ENCODE measurements around the gene CFAP74. TPM values are rescaled to one million over a fixed set of nuclear protein-coding genes. Genes with fewer than 3 reads are reported as not detected.

CFAP74 gene
- total and polyA plus RNA-seq, 4 donors, result 0.36 TPM; not detected in 3

DNA sequence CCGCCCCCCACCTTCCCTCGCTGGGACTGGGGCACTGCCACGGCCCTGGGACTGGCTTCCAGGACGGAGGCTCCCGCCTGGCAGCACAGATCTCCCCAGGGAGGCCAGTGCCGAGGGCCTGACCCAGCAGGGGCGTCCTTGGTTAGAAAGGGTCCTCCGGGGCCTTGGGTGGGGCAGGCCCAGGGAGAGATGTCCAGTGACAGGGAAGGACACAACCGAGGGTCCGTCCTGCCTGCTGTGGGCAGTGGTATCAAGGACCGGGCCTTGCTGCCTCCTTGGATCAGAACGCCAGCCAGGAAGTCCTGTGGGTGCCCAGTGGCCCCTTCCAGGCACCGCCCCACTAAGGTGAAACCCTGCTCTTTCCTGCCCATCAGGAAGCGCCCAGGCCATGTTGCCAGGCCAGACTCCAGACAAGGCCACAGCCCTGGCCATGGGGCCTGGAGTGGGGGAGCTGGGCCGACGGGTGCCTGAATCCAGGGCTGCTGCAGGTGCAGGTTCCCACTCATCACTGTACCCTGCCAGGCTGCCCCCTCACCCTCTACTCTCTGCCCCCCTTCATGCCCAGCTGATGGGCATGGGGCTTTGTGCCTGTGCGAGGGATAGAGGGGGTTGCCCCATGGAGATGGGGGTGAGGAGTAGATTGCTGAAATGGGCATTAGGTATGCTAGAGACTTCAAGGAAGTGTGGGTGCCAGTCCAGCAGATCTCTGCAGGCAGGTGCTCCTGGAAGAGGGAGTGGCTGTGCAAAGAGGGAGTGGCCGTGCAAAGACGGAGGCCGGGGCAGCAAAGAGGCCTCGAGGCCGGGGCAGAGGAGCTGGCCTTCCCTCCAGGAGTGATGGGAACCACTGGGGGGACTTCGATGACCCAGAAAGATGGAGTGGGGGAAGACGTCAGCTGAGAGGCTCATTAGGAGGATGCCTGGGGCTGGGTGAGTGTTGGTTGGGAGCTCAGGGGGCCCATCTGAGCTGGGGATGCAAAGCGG is 44.5 kb upstream of the CFAP74 start:
- intact Hi-C loops (cut with DNase I), result no loop called here
- H3K27ac ChIP-seq (ENCODE audit: low read depth in 1 of 2, low read length in 2 of 2), result no peak overlapping the region
- WGBS, 2 donors, result 68 to 72% methylated on average over 24 to 25 of the region's 25 CpGs
- H3K36me3 ChIP-seq (ENCODE audit: control insufficient read depth in 1 of 2, insufficient read depth in 2 of 2, low read length in 1 of 2), result no peaks in the 10 kb centered on the region
- no peaks in the 10 kb centered on the region for H3K4me1 ChIP-seq (ENCODE audit: control insufficient read depth in 1 of 2, insufficient read depth in 2 of 2, low read length in 2 of 2)
- no peaks in the 10 kb centered on the region for H3K27me3 ChIP-seq (ENCODE audit: control insufficient read depth in 1 of 2, insufficient read depth in 2 of 2, low read length in 1 of 2)
- DNase-seq (no peak), ATAC-seq (ENCODE audit: low FRiP score) (no peak)
- no peak overlapping the region for H3K4me3 ChIP-seq (ENCODE audit: low read length in 2 of 2)
- H3K9me3 ChIP-seq (ENCODE audit: control insufficient read depth, low read length), result no peaks in the 10 kb centered on the region

DNA sequence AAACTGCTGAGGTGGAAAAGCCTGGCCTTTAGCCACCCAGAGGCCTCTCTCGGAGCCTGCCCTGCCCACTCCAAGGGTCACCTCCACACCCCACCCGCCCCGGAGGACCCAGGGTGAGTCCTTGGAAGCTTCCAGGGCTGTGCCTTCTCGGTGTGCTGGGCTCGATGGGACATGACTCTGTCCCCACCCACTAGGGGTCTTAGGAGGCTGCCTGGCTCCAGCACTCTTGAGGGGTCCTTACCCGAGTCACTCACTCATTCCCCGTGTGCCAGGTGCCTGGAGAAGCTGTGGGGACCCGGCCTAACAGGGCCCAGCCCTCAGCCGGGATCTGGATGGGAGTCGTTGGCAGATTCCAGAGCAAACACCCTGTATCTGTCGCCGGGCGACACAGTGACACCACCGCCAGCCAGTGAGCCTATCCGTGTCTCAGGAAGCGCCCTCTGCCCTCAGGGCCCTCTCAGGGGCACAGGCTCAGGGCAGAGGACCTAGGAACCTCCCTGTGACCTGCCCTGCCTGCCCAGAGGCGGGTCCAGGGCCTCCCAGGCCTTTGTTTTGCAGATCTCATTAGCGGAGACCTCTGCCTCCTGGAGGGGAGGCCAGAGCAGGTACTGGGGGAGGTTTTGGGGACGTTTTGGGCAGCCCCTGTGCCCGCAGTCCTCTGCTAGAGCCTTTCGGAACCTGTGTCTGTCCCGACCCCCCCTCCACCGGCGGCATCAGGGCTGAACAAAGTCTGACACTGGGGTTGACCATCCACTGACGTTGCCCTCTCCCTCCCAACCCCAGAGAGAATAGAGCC is 43.6 kb upstream of the CFAP74 start:
- H3K4me1 ChIP-seq (ENCODE audit: control insufficient read depth in 1 of 2, insufficient read depth in 2 of 2, low read length in 2 of 2), result no peaks in the 10 kb centered on the region
- intact Hi-C loops (cut with DNase I), result no loop called here
- 52 to 54% methylated on average over 24 to 25 of the region's 25 CpGs for WGBS, 2 donors
- DNase-seq (no peak), ATAC-seq (ENCODE audit: low FRiP score) (no peak)
- no peak overlapping the region for H3K4me3 ChIP-seq (ENCODE audit: low read length in 2 of 2)
- H3K9me3 ChIP-seq (ENCODE audit: control insufficient read depth, low read length), result no peaks in the 10 kb centered on the region
- no peak overlapping the region for H3K27ac ChIP-seq (ENCODE audit: low read depth in 1 of 2, low read length in 2 of 2)
- no peaks in the 10 kb centered on the region for H3K27me3 ChIP-seq (ENCODE audit: control insufficient read depth in 1 of 2, insufficient read depth in 2 of 2, low read length in 1 of 2)
- H3K36me3 ChIP-seq (ENCODE audit: control insufficient read depth in 1 of 2, insufficient read depth in 2 of 2, low read length in 1 of 2), result no peaks in the 10 kb centered on the region

DNA sequence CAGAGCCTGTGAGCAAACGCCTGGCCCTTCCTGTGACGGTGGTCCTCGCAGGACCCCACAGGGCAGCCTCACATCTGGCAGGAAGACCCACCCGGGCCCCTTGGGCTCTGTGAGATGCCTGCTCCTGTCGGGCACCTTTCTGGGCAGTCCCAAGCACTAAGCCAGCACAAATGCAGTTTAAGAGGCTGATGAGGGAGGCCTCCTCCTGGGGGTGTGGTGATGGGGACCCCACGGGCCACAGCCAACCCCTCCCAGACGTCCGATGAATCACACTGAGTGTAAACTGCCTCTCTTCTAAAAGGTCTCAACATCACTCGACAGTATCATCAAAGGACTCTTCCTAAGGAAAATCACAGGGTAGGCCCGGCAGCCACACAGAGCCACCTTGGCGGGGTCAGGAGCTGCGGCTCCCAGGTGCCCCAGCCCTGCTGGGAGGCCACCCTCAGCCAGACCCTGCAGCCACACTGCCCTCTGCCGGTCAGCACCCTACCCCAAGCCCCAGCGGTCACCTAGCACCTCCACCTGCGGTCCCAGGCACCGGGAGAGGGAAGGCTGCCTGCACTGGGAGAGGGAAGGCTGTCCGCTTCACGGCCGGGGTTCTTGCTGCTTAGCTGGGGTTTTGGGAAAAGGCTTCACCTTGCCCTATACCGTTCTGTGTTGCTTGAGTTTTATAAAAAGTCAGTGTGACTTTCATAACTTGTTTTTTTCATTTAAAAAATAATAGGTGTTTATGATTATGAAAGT is 42.8 kb upstream of the CFAP74 start:
- Histone ChIP-seq H3K36me3 (ENCODE audit: control insufficient read depth in 1 of 2, insufficient read depth in 2 of 2, low read length in 1 of 2) (no peaks in the 10 kb centered on the region), H3K4me3 (ENCODE audit: low read length in 2 of 2) (no peak overlapping the region), H3K9me3 (ENCODE audit: control insufficient read depth, low read length) (no peaks in the 10 kb centered on the region), H3K4me1 (ENCODE audit: control insufficient read depth in 1 of 2, insufficient read depth in 2 of 2, low read length in 2 of 2) (no peaks in the 10 kb centered on the region), H3K27me3 (ENCODE audit: control insufficient read depth in 1 of 2, insufficient read depth in 2 of 2, low read length in 1 of 2) (no peaks in the 10 kb centered on the region), H3K27ac (ENCODE audit: low read depth in 1 of 2, low read length in 2 of 2) (no peak overlapping the region)
- DNase-seq, result no peak
- 48 to 51% methylated on average over 20 of the region's 20 CpGs for WGBS, 2 donors
- ATAC-seq (ENCODE audit: low FRiP score), result peak; percentile 45
- intact Hi-C loops (cut with DNase I), result no loop called here

DNA sequence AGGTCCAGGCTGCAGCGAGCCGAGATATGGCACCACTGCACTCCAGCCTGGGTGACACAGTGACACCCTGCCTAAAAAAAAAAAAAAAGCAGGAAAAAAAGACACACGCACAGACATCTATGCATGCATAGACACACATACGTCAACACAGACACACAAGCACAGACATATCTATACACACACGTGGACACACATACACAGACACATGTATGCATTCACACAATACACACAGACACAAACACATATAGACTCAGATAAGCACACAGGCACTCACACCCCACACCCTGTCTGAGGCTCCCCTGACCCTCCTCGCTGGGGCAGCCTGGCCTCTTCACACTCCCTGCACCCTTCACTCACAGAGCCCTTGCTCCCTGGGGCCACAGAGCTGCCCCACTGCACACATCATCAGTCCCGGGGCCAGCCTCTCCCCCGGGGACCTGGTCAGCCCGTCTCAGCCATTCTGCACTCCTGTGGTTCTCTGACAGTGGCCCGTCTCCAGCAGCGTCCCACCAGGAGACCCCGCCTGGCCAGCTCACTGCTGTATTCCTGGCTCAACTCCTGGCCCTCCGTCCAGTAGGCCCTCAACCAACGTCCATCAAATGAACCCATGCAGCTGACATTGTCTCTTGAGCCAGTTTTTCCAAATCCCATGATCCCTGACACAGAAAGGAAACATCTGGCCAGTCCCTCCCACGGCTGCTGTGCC is 42.0 kb upstream of the CFAP74 start:
- no peak for ATAC-seq (ENCODE audit: low FRiP score)
- WGBS, 2 donors, result 58 to 59% methylated on average over 14 to 15 of the region's 15 CpGs
- Histone ChIP-seq H3K27ac (ENCODE audit: low read depth in 1 of 2, low read length in 2 of 2) (no peak overlapping the region), H3K4me1 (ENCODE audit: control insufficient read depth in 1 of 2, insufficient read depth in 2 of 2, low read length in 2 of 2) (no peaks in the 10 kb centered on the region), H3K36me3 (ENCODE audit: control insufficient read depth in 1 of 2, insufficient read depth in 2 of 2, low read length in 1 of 2) (no peaks in the 10 kb centered on the region), H3K9me3 (ENCODE audit: control insufficient read depth, low read length) (no peaks in the 10 kb centered on the region), H3K4me3 (ENCODE audit: low read length in 2 of 2) (no peak overlapping the region), H3K27me3 (ENCODE audit: control insufficient read depth in 1 of 2, insufficient read depth in 2 of 2, low read length in 1 of 2) (no peaks in the 10 kb centered on the region)
- DNase-seq, result no peak
- intact Hi-C loops (cut with DNase I), result no loop called here

DNA sequence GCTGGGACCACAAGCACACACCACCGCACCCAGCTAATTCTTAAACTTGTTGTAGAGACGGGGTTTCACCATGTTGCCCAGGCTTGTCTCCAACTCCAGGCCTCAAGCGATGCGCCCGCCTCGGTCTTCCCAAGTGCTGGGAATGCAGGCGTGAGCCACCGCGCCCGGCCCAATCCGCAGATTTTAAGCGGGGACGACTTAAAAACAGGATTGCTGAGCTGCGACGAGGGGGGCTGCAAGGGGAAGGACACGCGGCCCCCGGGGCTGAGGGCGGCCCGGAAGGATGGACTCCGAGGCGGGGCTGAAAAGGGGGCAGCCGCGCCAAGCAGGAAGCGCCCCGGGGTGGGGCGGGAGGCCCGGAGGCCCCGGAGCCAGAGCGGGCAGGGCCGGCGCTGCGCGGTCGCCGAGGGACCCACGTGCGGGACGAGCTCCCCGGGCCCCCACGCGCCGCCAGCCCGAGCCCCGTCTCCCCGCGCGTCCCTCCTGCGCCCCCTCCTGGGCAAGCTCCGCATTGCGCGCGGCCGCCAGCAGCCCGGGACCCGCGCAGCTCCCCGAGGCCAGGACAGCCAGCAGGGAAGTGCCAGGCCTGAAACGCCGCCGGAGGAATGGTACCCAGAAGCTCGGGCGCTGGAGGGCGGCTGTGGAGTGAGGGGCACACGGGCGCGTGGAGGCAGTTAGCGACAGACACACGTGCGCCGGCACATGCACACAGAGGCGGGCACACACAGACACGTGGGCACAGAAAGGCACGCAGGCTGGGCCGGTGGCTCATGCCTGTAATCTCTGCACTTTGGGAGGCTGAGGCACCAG is 41.1 kb upstream of the CFAP74 start:
- H3K27me3 ChIP-seq (ENCODE audit: control insufficient read depth in 1 of 2, insufficient read depth in 2 of 2, low read length in 1 of 2), result no peaks in the 10 kb centered on the region
- 9% methylated on average over 62 to 75 of the region's 75 CpGs for WGBS, 2 donors
- peak; percentile 71 to 90 for DNase-seq

DNA sequence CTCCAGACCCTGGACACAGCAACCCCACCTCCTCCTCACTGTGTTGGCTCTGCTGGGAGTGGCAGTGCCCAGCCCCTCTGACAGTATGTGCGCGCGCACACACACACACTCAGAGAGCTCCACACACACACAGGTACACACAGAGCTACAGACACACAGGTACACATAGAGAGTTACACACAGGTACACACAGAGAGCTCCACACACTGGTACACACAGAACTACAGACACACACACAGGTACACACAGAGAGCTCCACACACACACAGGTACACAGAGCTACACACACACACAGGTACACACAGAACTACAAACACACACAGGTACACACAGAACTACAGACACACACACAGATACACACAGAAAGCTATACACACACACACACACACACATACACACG is 40.3 kb upstream of the CFAP74 start:
- no peaks in the 10 kb centered on the region for H3K27me3 ChIP-seq (ENCODE audit: control insufficient read depth in 1 of 2, insufficient read depth in 2 of 2, low read length in 1 of 2)
- WGBS, 2 donors, result 93 to 94% methylated on average over 4 of the region's 4 CpGs
- intact Hi-C loops (cut with DNase I), result no loop called here
- H3K9me3 ChIP-seq (ENCODE audit: control insufficient read depth, low read length), result no peaks in the 10 kb centered on the region
- no peak overlapping the region for H3K27ac ChIP-seq (ENCODE audit: low read depth in 1 of 2, low read length in 2 of 2)
- ATAC-seq (ENCODE audit: low FRiP score) (no peak), DNase-seq (no peak)
- H3K36me3 ChIP-seq (ENCODE audit: control insufficient read depth in 1 of 2, insufficient read depth in 2 of 2, low read length in 1 of 2), result no peaks in the 10 kb centered on the region
- no peaks in the 10 kb centered on the region for H3K4me1 ChIP-seq (ENCODE audit: control insufficient read depth in 1 of 2, insufficient read depth in 2 of 2, low read length in 2 of 2)
- no peak overlapping the region for H3K4me3 ChIP-seq (ENCODE audit: low read length in 2 of 2)

More for the DNA sequence above, 41.1 kb upstream of the CFAP74 start:
- Histone ChIP-seq H3K9me3 (ENCODE audit: control insufficient read depth, low read length) (no peaks in the 10 kb centered on the region), H3K4me3 (ENCODE audit: low read length in 2 of 2) (no peak overlapping the region), H3K4me1 (ENCODE audit: control insufficient read depth in 1 of 2, insufficient read depth in 2 of 2, low read length in 2 of 2) (no peaks in the 10 kb centered on the region), H3K27ac (ENCODE audit: low read depth in 1 of 2, low read length in 2 of 2) (no peak overlapping the region), H3K36me3 (ENCODE audit: control insufficient read depth in 1 of 2, insufficient read depth in 2 of 2, low read length in 1 of 2) (no peaks in the 10 kb centered on the region)
- ATAC-seq (ENCODE audit: low FRiP score), result peak; percentile 75
- intact Hi-C loops (cut with DNase I), result no loop called here

DNA sequence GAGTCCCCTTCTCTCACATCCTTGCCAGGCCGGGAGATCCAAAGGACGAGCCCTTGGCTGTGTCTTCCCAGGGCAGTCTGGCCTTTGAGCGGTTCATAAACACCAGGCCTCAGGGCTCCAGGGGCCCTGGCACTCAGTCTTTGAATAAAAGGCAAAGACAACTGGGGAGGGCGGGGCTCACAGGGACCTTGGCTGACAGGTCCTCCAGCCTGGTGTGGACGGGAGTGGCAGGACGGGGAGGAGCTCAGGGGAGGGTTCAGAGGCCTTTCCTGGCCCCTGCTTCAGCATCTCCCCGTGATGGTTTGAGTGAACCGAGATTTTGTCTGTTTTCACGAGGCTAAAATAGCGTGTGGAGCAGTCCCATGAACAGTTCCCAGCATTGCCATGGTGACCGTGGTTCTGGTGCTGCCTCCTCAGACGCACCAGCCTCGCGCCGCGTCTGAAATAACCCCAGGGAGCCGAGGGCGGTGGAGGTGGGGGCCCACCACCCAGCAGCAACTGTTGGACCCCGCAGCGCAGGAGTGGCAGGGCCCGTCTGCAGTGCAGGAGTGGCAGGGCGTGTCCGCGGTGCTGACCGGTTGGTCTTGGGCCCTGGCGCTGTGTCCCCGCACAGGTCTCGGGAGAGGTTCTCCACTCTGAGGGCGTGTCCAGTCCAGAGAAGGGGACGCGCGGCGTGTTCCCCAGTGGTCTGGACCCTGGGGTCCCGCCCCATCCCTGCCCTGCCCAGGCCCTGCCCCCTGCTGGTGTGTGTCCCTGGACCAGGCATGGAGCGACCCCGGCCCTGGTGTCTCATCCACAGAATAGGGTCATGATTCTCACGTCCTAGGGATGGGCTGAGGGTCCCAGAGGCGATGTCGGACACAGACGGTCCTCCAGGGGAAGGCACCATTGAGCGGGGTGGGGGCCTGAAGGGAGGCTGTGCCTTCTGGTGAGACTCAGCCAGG is 39.5 kb upstream of the CFAP74 start:
- no peak for DNase-seq
- no peak for ATAC-seq (ENCODE audit: low FRiP score)
- Histone ChIP-seq H3K36me3 (ENCODE audit: control insufficient read depth in 1 of 2, insufficient read depth in 2 of 2, low read length in 1 of 2) (no peaks in the 10 kb centered on the region), H3K27me3 (ENCODE audit: control insufficient read depth in 1 of 2, insufficient read depth in 2 of 2, low read length in 1 of 2) (no peaks in the 10 kb centered on the region), H3K27ac (ENCODE audit: low read depth in 1 of 2, low read length in 2 of 2) (no peak overlapping the region), H3K4me3 (ENCODE audit: low read length in 2 of 2) (no peak overlapping the region), H3K4me1 (ENCODE audit: control insufficient read depth in 1 of 2, insufficient read depth in 2 of 2, low read length in 2 of 2) (no peaks in the 10 kb centered on the region), H3K9me3 (ENCODE audit: control insufficient read depth, low read length) (peaks cover 6% of the 10 kb centered on the region)
- WGBS, 2 donors, result 66 to 70% methylated on average over 41 of the region's 41 CpGs
- intact Hi-C loops (cut with DNase I), result no loop called here

All from aorta (tissue), 5 donors.